ENCODE measurements around the gene AADAT. TPM values are rescaled to one million over a fixed set of nuclear protein-coding genes. Genes with fewer than 3 reads are reported as not detected.

Gene AADAT
- total RNA-seq, 2 experiments from 2014 or later: not detected

DNA sequence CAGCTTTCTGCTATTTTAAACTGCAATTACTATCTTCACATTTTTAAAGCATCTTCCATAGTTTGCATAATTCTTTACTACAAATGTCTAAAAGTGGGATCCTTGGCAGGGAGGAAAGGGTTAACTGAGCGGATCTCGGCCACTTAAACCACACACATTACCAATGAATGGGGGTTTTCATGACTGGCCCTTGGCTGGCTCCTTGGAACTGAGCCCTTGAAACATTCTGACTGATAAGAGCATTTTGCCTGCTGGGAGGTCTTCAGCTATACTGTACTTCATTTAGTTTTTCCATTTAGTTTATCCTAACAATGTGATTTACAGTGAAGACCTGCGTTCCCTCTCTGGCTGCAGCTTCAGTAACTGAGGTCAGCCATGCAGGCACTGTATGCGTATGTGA, 31.9 kb downstream of the AADAT start:
- no peak for DNase-seq (ENCODE audit: low spot score)
- Histone ChIP-seq H3K4me1 (ENCODE audit: insufficient read depth, low read length, poor library complexity, severe bottlenecking) (no peaks in the 10 kb centered on the region), H3K9me3 (ENCODE audit: low read length) (no peaks in the 10 kb centered on the region), H3K4me2 (ENCODE audit: low read length) (no peak overlapping the region), H3K4me3 (ENCODE audit: low read depth, low read length, poor library complexity, severe bottlenecking) (no peak overlapping the region), H2AFZ (ENCODE audit: low read length) (no peak overlapping the region), H3K79me2 (ENCODE audit: insufficient read depth, low read depth, low read length) (no peaks in the 10 kb centered on the region), H3K36me3 (ENCODE audit: insufficient read depth, low read length) (no peaks in the 10 kb centered on the region), H3K9me2 (ENCODE audit: insufficient read depth, low read length) (no peaks in the 10 kb centered on the region), H4K20me1 (ENCODE audit: insufficient read depth, low read length) (no peaks in the 10 kb centered on the region), H3K27ac (ENCODE audit: low read depth, low read length, poor library complexity, severe bottlenecking) (no peak overlapping the region)
- BruUV-seq (replicated peaks): no TSS peak
- ChIA-PET POLR2A (interaction anchor here (0.6 to 1.0 kb wide), 2 partner anchors 10 to 1046 kb away, joined by 3 to 4 read pairs; no protein-coding TSS in a partner anchor), CTCF (ENCODE audit: unreplicated experiment) (no interaction called here)
- intact Hi-C loops (cut with micrococcal nuclease; ENCODE audit: unreplicated experiment): no loop called here
- TF ChIP-seq EZH2phosphoT487 (IDR thresholded peaks at IDR 0.05; ENCODE audit: borderline replicate concordance, low read depth, low read length): no peak
- TF ChIP-seq, protein P1, sequence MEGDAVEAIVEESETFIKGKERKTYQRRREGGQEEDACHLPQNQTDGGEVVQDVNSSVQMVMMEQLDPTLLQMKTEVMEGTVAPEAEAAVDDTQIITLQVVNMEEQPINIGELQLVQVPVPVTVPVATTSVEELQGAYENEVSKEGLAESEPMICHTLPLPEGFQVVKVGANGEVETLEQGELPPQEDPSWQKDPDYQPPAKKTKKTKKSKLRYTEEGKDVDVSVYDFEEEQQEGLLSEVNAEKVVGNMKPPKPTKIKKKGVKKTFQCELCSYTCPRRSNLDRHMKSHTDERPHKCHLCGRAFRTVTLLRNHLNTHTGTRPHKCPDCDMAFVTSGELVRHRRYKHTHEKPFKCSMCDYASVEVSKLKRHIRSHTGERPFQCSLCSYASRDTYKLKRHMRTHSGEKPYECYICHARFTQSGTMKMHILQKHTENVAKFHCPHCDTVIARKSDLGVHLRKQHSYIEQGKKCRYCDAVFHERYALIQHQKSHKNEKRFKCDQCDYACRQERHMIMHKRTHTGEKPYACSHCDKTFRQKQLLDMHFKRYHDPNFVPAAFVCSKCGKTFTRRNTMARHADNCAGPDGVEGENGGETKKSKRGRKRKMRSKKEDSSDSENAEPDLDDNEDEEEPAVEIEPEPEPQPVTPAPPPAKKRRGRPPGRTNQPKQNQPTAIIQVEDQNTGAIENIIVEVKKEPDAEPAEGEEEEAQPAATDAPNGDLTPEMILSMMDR (conservative IDR thresholded peaks at IDR 0.05; ENCODE audit: low read length): no peak

DNA sequence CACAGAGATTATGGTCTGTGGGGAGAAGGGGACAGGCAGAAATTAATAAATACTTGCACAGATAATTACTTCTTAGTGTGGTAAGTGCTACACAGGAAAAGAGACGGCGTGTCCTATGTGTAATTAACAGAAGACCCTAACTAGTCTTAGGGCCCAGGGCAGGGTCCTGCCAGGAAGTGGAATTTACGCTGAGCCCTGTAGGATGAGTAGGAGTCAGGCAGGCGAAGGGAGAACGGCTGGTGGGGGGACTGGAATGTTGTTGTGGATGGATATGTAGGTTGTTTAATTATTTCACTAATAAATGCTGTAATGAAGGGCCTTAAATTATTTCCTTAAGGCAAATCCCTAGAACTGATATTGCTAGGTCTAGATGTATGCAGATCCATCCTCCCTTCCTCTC, 36.8 kb downstream of the AADAT start:
- no peaks in the 10 kb centered on the region for H3K4me1 ChIP-seq (ENCODE audit: insufficient read depth, low read length, poor library complexity, severe bottlenecking)
- no peak overlapping the region for H2AFZ ChIP-seq (ENCODE audit: low read length)
- no peak overlapping the region for H3K27ac ChIP-seq (ENCODE audit: low read depth, low read length, poor library complexity, severe bottlenecking)
- H3K4me2 ChIP-seq (ENCODE audit: low read length): no peak overlapping the region
- H3K9me2 ChIP-seq (ENCODE audit: insufficient read depth, low read length): no peaks in the 10 kb centered on the region
- no peaks in the 10 kb centered on the region for H3K79me2 ChIP-seq (ENCODE audit: insufficient read depth, low read depth, low read length)
- intact Hi-C loops (cut with micrococcal nuclease; ENCODE audit: unreplicated experiment): no loop called here
- DNase-seq (ENCODE audit: low spot score): no peak
- H3K4me3 ChIP-seq (ENCODE audit: low read depth, low read length, poor library complexity, severe bottlenecking): no peak overlapping the region
- no TSS peak for BruUV-seq (replicated peaks)
- no peak for TF ChIP-seq EZH2phosphoT487 (IDR thresholded peaks at IDR 0.05; ENCODE audit: borderline replicate concordance, low read depth, low read length)
- TF ChIP-seq, protein P1 (conservative IDR thresholded peaks at IDR 0.05; ENCODE audit: low read length): no peak
- no peaks in the 10 kb centered on the region for H4K20me1 ChIP-seq (ENCODE audit: insufficient read depth, low read length)
- H3K36me3 ChIP-seq (ENCODE audit: insufficient read depth, low read length): no peaks in the 10 kb centered on the region
- ChIA-PET POLR2A (no interaction called here), CTCF (ENCODE audit: unreplicated experiment) (no interaction called here)
- no peaks in the 10 kb centered on the region for H3K9me3 ChIP-seq (ENCODE audit: low read length)

DNA sequence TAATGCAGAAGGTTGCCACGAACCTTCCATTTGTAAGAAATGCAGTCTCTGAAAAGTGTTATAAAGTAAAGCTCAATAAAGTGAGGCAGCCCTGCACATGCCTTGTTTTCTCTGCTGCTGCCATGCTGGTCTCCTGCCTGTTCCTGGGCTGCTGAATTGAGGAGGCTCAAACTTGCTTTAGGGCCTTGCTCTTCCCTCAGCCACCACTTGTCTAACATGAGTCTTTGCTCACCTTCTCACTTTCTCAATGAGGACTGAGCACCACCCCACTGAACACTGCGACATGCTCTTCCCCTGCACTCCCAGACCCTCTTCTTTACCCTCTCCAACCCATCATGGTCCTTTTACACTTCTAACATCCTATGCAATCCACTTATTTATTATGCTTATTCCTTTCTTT, 38.4 kb downstream of the AADAT start:
- intact Hi-C loops (cut with micrococcal nuclease; ENCODE audit: unreplicated experiment): no loop called here
- H3K4me3 ChIP-seq (ENCODE audit: low read depth, low read length, poor library complexity, severe bottlenecking): no peak overlapping the region
- TF ChIP-seq EZH2phosphoT487 (IDR thresholded peaks at IDR 0.05; ENCODE audit: borderline replicate concordance, low read depth, low read length): no peak
- TF ChIP-seq, protein P1 (conservative IDR thresholded peaks at IDR 0.05; ENCODE audit: low read length): no peak
- no peaks in the 10 kb centered on the region for H3K4me1 ChIP-seq (ENCODE audit: insufficient read depth, low read length, poor library complexity, severe bottlenecking)
- no peaks in the 10 kb centered on the region for H3K9me3 ChIP-seq (ENCODE audit: low read length)
- BruUV-seq (replicated peaks): no TSS peak
- no peaks in the 10 kb centered on the region for H3K9me2 ChIP-seq (ENCODE audit: insufficient read depth, low read length)
- ChIA-PET CTCF (ENCODE audit: unreplicated experiment) (no interaction called here), POLR2A (no interaction called here)
- H4K20me1 ChIP-seq (ENCODE audit: insufficient read depth, low read length): no peaks in the 10 kb centered on the region
- no peaks in the 10 kb centered on the region for H3K79me2 ChIP-seq (ENCODE audit: insufficient read depth, low read depth, low read length)
- H3K4me2 ChIP-seq (ENCODE audit: low read length): no peak overlapping the region
- no peak overlapping the region for H3K27ac ChIP-seq (ENCODE audit: low read depth, low read length, poor library complexity, severe bottlenecking)
- H2AFZ ChIP-seq (ENCODE audit: low read length): no peak overlapping the region
- no peaks in the 10 kb centered on the region for H3K36me3 ChIP-seq (ENCODE audit: insufficient read depth, low read length)
- no peak for DNase-seq (ENCODE audit: low spot score)
